SK-N-MC (cell line): Measurements from ENCODE around the gene CGREF1.

Experiments used
- DNase-seq: peaks from one replicate; pipeline ENCODE4 v3.0.0-alpha.2; 2011; ENCODE audit warnings: low read depth, low spot score
- H3K27ac ChIP-seq: fragments of 200-600 bp; sonication (generic); 2 replicates; pipeline ENCODE4 v1.5.1; 2016; ENCODE audit warnings: mixed run types
- H3K36me3 ChIP-seq: fragments of 200-600 bp; sonication (generic); 2 replicates; pipeline ENCODE4 v1.6.1; 2017; ENCODE audit warnings: antibody characterized with exemption, low read length, mixed read lengths; ENCODE audit not compliant: insufficient read depth
- H3K4me3 ChIP-seq: fragments of 200-600 bp; sonication (generic); 2 replicates; pipeline ENCODE4 v1.5.1; 2016
- H3K9ac ChIP-seq: fragments of 200-600 bp; sonication (generic); 2 replicates; pipeline ENCODE4 v1.8.0; 2017; ENCODE audit warnings: mixed run types, mixed read lengths; ENCODE audit not compliant: insufficient read length
- H3K9me3 ChIP-seq: fragments of 200-600 bp; sonication (generic); 2 replicates; pipeline ENCODE4 v1.6.1; 2017; ENCODE audit warnings: low read depth, mild to moderate bottlenecking, antibody characterized with exemption, low read length, moderate library complexity, mixed read lengths
- EZH2 ChIP-seq: fragments of 200-600 bp; sonication (generic); IDR thresholded peaks from one replicate; pipeline ENCODE4 v1.6.1; 2017; ENCODE audit warnings: antibody characterized with exemption
- FOXP2 ChIP-seq: optimal IDR thresholded peaks from 2 replicates; pipeline ENCODE3; 2011; ENCODE audit warnings: mild to moderate bottlenecking, moderate library complexity; ENCODE audit not compliant: insufficient read depth; ENCODE audit errors: extremely low read length, control extremely low read depth
- POLR2AphosphoS5 ChIP-seq: IDR thresholded peaks from 2 replicates; pipeline ENCODE4 v1.6.1; 2012; ENCODE audit warnings: mild to moderate bottlenecking, low read depth, low read length, borderline replicate concordance

CGREF1 gene

DNA sequence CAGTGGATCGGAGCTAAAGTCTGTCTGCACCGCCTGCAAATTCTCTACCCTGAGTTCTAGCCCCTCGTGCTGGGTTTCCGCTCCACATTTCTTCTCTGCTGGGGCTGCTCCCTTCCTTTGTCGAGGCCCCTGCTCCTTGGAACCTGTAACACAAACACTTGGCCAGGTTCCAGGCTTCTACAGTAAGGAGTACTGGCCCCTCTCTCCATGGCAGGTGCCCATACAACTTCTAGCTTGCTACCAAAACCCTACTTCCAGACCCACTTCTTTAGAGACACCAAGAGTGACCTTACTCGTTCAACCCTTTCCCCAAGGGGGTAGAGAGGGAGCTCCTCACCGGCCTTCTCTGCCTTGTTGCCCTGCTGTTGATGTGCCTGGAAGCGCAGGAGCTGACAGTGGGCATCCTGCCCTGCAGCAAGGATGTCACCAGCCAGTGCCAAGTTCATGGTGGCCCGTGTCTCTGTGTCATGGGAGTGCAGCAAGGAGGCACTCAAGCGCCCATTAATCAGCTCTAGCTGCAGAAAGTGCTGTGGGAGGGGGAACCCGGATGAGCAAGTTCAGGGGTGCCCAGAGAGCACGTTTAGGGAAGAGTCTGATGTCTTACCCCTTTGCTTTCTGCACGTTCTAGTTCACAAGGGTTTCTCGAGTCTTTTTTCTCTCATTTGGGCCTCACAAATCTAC lies 14.4 kb upstream of the CGREF1 start:
- H3K36me3 ChIP-seq, result peaks cover 36% of the 10 kb centered on the region
- TF ChIP-seq FOXP2 (no peak), POLR2AphosphoS5 (no peak), EZH2 (no peak)
- H3K4me3 ChIP-seq, result peak overlapping the region; percentile 99
- DNase-seq, result no peak
- no peaks in the 10 kb centered on the region for H3K9me3 ChIP-seq
- peak overlapping the region; percentile 96 for H3K9ac ChIP-seq
- no peak overlapping the region for H3K27ac ChIP-seq

DNA sequence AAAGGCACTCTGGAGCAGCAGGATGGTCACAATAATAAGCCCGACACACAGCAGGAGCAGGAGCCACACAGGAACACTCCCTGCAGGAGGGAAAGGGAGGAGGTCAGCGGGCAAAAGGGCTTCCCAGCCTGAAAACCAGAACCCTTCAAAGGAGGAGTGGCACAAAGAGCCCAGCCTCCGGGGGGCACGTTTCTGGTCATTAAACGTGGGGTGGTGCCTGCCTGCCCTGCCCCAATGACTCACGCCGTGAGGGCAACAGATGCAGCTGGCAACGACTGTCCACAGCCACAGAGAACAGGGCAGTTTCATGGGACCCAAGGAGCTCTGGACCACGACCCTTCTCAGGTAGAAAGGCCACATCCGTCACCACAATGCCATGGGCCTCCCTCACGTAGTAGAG lies 12.5 kb upstream of the CGREF1 start:
- DNase-seq, result no peak
- H3K9ac ChIP-seq, result no peak overlapping the region
- TF ChIP-seq POLR2AphosphoS5, result no peak
- TF ChIP-seq EZH2, result no peak
- TF ChIP-seq FOXP2, result no peak
- H3K27ac ChIP-seq, result no peak overlapping the region
- H3K4me3 ChIP-seq, result no peak overlapping the region
- H3K36me3 ChIP-seq, result peaks cover 36% of the 10 kb centered on the region
- no peaks in the 10 kb centered on the region for H3K9me3 ChIP-seq

DNA sequence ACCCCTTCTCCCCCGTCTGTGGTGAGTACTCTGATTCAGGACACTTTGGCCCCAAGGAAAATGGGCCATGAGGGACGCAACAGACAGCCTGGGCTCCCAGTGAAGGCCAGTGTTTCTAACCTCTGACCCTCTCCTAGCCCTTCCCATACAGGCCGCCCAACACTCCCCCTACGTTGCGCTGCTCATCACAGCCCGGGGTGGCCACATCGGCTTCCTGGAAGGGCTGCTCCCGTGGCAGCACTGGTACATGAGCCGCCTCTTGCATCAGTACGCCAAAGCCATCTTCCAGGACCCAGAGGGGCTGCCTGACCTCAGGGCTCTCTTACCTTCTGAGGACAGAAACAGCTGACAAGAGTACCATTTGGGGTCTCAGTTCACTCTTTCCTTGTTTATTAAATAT lies 11.5 kb upstream of the CGREF1 start:
- Histone ChIP-seq H3K36me3 (peaks cover 36% of the 10 kb centered on the region), H3K9me3 (no peaks in the 10 kb centered on the region), H3K9ac (no peak overlapping the region), H3K4me3 (no peak overlapping the region), H3K27ac (no peak overlapping the region)
- TF ChIP-seq FOXP2 (no peak), EZH2 (no peak), POLR2AphosphoS5 (no peak)
- DNase-seq, result no peak

DNA sequence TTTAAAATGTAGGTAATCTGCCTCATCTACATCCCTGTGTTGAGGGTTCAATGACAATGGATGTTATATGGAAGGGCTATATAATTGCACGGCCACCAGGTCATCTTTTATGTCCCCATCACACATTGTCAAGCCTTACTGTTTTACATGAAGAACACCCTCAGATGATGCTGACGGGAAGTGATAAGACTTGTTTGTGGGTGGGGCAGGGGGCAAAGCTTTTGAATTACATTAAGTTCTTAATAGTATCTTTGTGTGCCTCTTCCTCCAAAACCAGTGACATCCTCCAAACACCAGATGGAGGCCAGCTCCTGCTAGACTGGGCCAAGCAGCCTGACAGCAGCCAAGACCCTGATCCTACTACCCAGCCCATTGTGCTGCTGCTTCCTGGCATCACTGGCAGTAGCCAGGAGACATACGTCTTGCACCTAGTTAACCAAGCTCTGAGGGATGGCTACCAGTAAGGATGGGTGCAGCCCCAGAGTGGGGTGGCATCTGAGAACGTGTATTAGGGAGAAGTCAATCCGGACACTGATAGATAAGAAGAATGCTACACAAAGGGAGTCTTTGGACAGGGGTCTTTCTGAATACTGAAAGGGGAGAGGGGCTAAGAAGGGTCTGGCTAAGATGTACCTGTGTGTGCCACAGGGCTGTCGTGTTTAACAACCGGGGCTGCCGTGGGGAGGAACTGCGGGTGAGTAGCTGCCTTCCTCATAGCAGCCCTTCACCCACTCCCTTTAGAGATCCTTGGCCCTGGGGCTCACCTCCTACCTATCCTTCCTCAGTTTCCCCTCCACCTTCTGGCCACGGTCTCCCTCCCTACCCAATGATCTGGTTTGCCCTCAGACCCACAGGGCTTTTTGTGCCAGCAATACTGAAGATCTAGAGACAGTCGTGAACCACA lies 10.0 kb upstream of the CGREF1 start:
- H3K9me3 ChIP-seq, result no peaks in the 10 kb centered on the region
- no peak overlapping the region; the same call in 1 of the 2 replicates for H3K27ac ChIP-seq
- DNase-seq, result no peak
- H3K36me3 ChIP-seq, result peaks cover 36% of the 10 kb centered on the region
- TF ChIP-seq FOXP2 (no peak), POLR2AphosphoS5 (peak; percentile 16; the same call in 1 of the 2 replicates)
- no peak overlapping the region for H3K9ac ChIP-seq
- H3K4me3 ChIP-seq, result no peak overlapping the region

DNA sequence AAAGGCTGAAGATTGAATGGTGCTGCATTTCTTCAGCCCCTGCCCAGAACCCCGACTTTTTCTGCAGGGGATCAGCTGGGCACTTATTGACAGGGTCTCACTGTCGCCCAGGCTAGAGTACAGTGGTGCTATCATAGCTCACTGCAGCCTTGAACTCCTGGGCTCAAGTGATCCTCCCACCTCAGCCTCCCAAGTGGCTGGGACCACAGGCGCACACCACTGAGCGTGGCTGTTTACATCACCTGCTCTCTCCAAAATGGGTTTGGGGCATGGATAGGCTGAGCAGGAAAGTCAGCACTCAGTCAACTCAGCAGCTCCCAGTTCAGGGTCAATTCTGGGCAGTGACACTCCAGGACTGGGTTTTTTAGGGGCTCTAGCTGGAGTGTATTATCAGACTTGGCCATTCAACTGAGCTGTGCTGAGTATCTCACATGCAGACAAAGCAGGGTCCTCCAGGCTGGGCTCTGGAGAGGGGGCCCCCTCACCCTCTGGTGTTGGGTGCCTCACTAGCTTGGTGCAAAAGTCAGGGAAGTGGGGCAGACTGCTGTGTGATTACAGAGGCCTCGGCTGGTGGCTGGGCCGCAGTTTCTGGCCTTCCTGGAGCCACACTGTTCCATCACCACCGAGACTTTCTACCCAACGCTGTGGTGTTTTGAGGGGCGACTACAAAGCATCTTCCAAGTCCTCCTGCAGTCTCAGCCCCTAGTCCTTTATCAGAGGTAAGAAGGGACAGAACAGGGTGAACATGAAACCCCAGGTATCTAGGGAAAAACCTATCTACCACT lies 9.1 kb upstream of the CGREF1 start:
- Histone ChIP-seq H3K9ac (no peak overlapping the region), H3K4me3 (no peak overlapping the region), H3K36me3 (peaks cover 33% of the 10 kb centered on the region), H3K27ac (no peak overlapping the region), H3K9me3 (no peaks in the 10 kb centered on the region)
- TF ChIP-seq EZH2, result no peak
- no peak for TF ChIP-seq POLR2AphosphoS5
- DNase-seq, result no peak

DNA sequence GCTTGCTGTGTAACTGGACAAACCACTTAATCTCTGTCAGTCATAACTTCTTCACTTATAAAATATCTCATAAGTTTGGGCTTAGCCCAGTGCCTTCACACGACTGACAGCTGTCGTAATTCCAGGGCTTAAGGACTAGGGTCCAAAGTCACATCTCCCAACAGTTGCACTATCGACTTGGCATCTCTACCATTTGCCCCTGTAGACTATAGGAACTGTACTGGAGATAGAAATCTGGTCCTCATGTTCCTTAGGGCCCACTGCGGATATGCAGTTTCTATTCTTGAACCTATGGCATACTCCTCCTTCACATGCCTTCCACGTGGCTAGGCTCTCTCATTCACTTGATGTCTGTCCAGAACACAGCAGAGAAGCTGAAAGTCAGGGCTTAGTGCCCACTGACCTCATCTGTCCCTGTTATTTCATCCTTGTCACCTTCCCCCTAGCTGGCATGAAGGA lies 7.4 kb upstream of the CGREF1 start:
- TF ChIP-seq FOXP2 (no peak), POLR2AphosphoS5 (no peak), EZH2 (no peak)
- Histone ChIP-seq H3K36me3 (peaks cover 15% of the 10 kb centered on the region; the same call in 1 of the 2 replicates), H3K4me3 (no peak overlapping the region), H3K27ac (peak overlapping the region; percentile 88; the same call in 1 of the 2 replicates), H3K9me3 (no peaks in the 10 kb centered on the region), H3K9ac (no peak overlapping the region)
- DNase-seq, result no peak

DNA sequence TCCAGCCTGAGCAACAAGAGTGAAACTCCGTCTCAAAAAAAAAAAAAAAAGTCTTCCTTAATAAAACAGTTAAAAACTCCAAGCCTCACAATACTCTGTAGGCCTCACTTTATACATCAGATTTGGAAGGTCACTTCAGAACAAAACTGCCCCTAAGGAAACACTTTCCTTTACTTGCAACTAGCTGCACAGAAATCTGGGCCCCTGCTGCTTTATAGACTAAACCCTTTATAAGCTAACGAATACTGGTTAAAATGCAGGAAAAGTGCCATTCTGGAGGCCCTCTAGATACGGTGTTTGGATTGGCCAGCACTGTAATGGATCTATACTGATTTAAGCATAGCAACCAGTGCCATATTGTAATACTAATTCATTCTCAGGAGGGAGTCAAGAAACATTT lies 6.2 kb upstream of the CGREF1 start:
- Histone ChIP-seq H3K9ac (no peak overlapping the region), H3K9me3 (no peaks in the 10 kb centered on the region), H3K36me3 (peaks cover 4% of the 10 kb centered on the region; the same call in 1 of the 2 replicates), H3K4me3 (0 out of 2 replicates have a peak overlapping the region, but pooled peaks have one; percentile 21), H3K27ac (peak overlapping the region; percentile 88)
- TF ChIP-seq FOXP2 (no peak), POLR2AphosphoS5 (no peak), EZH2 (no peak)
- peak; percentile 10 for DNase-seq
